ENCODE results near the gene GMPPB. TPM values are rescaled to one million over a fixed set of nuclear protein-coding genes. Genes with fewer than 3 reads are reported as not detected.
A peak's percentile ranks its signal among the peaks of the same experiment; 100 is the strongest.
"Not testable (repeated sequence)": the region's sequence is repeated elsewhere in the genome, so short reads cannot be mapped to it uniquely, and the experiment has no call there.

GMPPB gene
- total RNA-seq, 1 donor from 2014 or later = 48.0 TPM

- Mint-ChIP-seq H3K27me3 (ENCODE audit: low read depth) (no peaks in the 10 kb centered on the region), H3K27ac (no peak overlapping the region), H3K9me3 (no peaks in the 10 kb centered on the region), H3K36me3 (ENCODE audit: low read depth) (peaks cover 18% of the 10 kb centered on the region), H3K4me3 (ENCODE audit: low read depth) (no peak overlapping the region), H3K4me1 (ENCODE audit: low read depth) (no peaks in the 10 kb centered on the region)
- DNase-seq (ENCODE audit: low spot score) = no peak
- intact Hi-C loops (cut with micrococcal nuclease) = loop anchor here (1.0 to 2.0 kb wide), 2 partner anchors 15 to 135 kb away; partner anchors contain the start of gene AMIGO3
Measured at GRCh38 chr3:49703956-49704355, 19.8 kb downstream of the GMPPB start.

- no peaks in the 10 kb centered on the region for H3K9me3 Mint-ChIP-seq
- H3K4me3 Mint-ChIP-seq (ENCODE audit: low read depth) = no peak overlapping the region
- H3K27ac Mint-ChIP-seq = no peak overlapping the region
- DNase-seq (ENCODE audit: low spot score) = peak; percentile 56
- H3K27me3 Mint-ChIP-seq (ENCODE audit: low read depth) = no peaks in the 10 kb centered on the region
- no peaks in the 10 kb centered on the region for H3K4me1 Mint-ChIP-seq (ENCODE audit: low read depth)
- H3K36me3 Mint-ChIP-seq (ENCODE audit: low read depth) = peaks cover 18% of the 10 kb centered on the region
- intact Hi-C loops (cut with micrococcal nuclease) = loop anchor here (1.0 to 2.0 kb wide), 2 partner anchors 15 to 136 kb away; partner anchors contain the start of gene AMIGO3
Measured at GRCh38 chr3:49703443-49703927, 20.3 kb downstream of the GMPPB start.

- Mint-ChIP-seq H3K4me3 (ENCODE audit: low read depth) (no peak overlapping the region), H3K36me3 (ENCODE audit: low read depth) (peaks cover 16% of the 10 kb centered on the region), H3K27ac (no peak overlapping the region), H3K4me1 (ENCODE audit: low read depth) (no peaks in the 10 kb centered on the region), H3K9me3 (no peaks in the 10 kb centered on the region), H3K27me3 (ENCODE audit: low read depth) (no peaks in the 10 kb centered on the region)
- DNase-seq (ENCODE audit: low spot score) = no peak
- intact Hi-C loops (cut with micrococcal nuclease) = loop anchor here (1.0 to 2.0 kb wide), 2 partner anchors 16 to 137 kb away; partner anchors contain the start of gene AMIGO3
Measured at GRCh38 chr3:49702672-49703071, 21.1 kb downstream of the GMPPB start.

- no peaks in the 10 kb centered on the region for H3K9me3 Mint-ChIP-seq
- DNase-seq (ENCODE audit: low spot score) = no peak
- H3K4me3 Mint-ChIP-seq (ENCODE audit: low read depth) = no peak overlapping the region
- H3K36me3 Mint-ChIP-seq (ENCODE audit: low read depth) = peaks cover 8% of the 10 kb centered on the region
- intact Hi-C loops (cut with micrococcal nuclease) = loop anchor here (2.0 kb wide), 1 partner anchor 17 kb away; the partner anchor contains the start of gene AMIGO3
- no peak overlapping the region for H3K27ac Mint-ChIP-seq
- H3K4me1 Mint-ChIP-seq (ENCODE audit: low read depth) = no peaks in the 10 kb centered on the region
- H3K27me3 Mint-ChIP-seq (ENCODE audit: low read depth) = no peaks in the 10 kb centered on the region
Measured at GRCh38 chr3:49701388-49702077, 22.2 kb downstream of the GMPPB start.

- Mint-ChIP-seq H3K27ac (no peak overlapping the region), H3K9me3 (no peaks in the 10 kb centered on the region), H3K4me1 (ENCODE audit: low read depth) (no peaks in the 10 kb centered on the region), H3K4me3 (ENCODE audit: low read depth) (no peak overlapping the region), H3K27me3 (ENCODE audit: low read depth) (no peaks in the 10 kb centered on the region), H3K36me3 (ENCODE audit: low read depth) (peaks cover 8% of the 10 kb centered on the region)
- DNase-seq (ENCODE audit: low spot score) = no peak
- intact Hi-C loops (cut with micrococcal nuclease) = no loop called here
Measured at GRCh38 chr3:49700453-49701128, 23.2 kb downstream of the GMPPB start.

- Mint-ChIP-seq H3K4me3 (ENCODE audit: low read depth) (no peak overlapping the region), H3K27me3 (ENCODE audit: low read depth) (no peaks in the 10 kb centered on the region), H3K36me3 (ENCODE audit: low read depth) (peaks cover 8% of the 10 kb centered on the region), H3K4me1 (ENCODE audit: low read depth) (no peaks in the 10 kb centered on the region), H3K27ac (no peak overlapping the region), H3K9me3 (no peaks in the 10 kb centered on the region)
- DNase-seq (ENCODE audit: low spot score) = no peak
- intact Hi-C loops (cut with micrococcal nuclease) = no loop called here
Measured at GRCh38 chr3:49700014-49700413, 23.7 kb downstream of the GMPPB start.

- H3K9me3 Mint-ChIP-seq = no peaks in the 10 kb centered on the region
- H3K36me3 Mint-ChIP-seq (ENCODE audit: low read depth) = peaks cover 8% of the 10 kb centered on the region
- intact Hi-C loops (cut with micrococcal nuclease) = no loop called here
- H3K27me3 Mint-ChIP-seq (ENCODE audit: low read depth) = no peaks in the 10 kb centered on the region
- H3K4me3 Mint-ChIP-seq (ENCODE audit: low read depth) = no peak overlapping the region
- H3K27ac Mint-ChIP-seq = no peak overlapping the region
- no peaks in the 10 kb centered on the region for H3K4me1 Mint-ChIP-seq (ENCODE audit: low read depth)
- DNase-seq (ENCODE audit: low spot score) = no peak
Measured at GRCh38 chr3:49699281-49699979, 24.3 kb downstream of the GMPPB start.

- H3K4me1 Mint-ChIP-seq (ENCODE audit: low read depth); DNase-seq (ENCODE audit: low spot score); intact Hi-C loops (cut with micrococcal nuclease); H3K4me3 Mint-ChIP-seq (ENCODE audit: low read depth); H3K36me3 Mint-ChIP-seq (ENCODE audit: low read depth); H3K27ac Mint-ChIP-seq; H3K27me3 Mint-ChIP-seq (ENCODE audit: low read depth); H3K9me3 Mint-ChIP-seq: not testable (repeated sequence)
Measured at GRCh38 chr3:49695350-49696015, 28.3 kb downstream of the GMPPB start.

- H3K36me3 Mint-ChIP-seq (ENCODE audit: low read depth); H3K4me3 Mint-ChIP-seq (ENCODE audit: low read depth); intact Hi-C loops (cut with micrococcal nuclease); DNase-seq (ENCODE audit: low spot score); H3K27me3 Mint-ChIP-seq (ENCODE audit: low read depth); H3K27ac Mint-ChIP-seq; H3K9me3 Mint-ChIP-seq: not testable (repeated sequence)
- H3K4me1 Mint-ChIP-seq (ENCODE audit: low read depth) = peaks cover 15% of the 10 kb centered on the region
Measured at GRCh38 chr3:49694409-49695070, 29.2 kb downstream of the GMPPB start.

- H3K36me3 Mint-ChIP-seq (ENCODE audit: low read depth); H3K27me3 Mint-ChIP-seq (ENCODE audit: low read depth); H3K27ac Mint-ChIP-seq; H3K4me3 Mint-ChIP-seq (ENCODE audit: low read depth); H3K9me3 Mint-ChIP-seq; intact Hi-C loops (cut with micrococcal nuclease); DNase-seq (ENCODE audit: low spot score): not testable (repeated sequence)
- peaks cover 18% of the 10 kb centered on the region for H3K4me1 Mint-ChIP-seq (ENCODE audit: low read depth)
Measured at GRCh38 chr3:49691481-49691880, 32.3 kb downstream of the GMPPB start.

GRCh38 chr3:49690856-49691255 is 32.9 kb downstream of the GMPPB start:
- intact Hi-C loops (cut with micrococcal nuclease); H3K9me3 Mint-ChIP-seq; H3K27me3 Mint-ChIP-seq (ENCODE audit: low read depth); H3K36me3 Mint-ChIP-seq (ENCODE audit: low read depth); DNase-seq (ENCODE audit: low spot score); H3K27ac Mint-ChIP-seq: not testable (repeated sequence)
- Mint-ChIP-seq H3K4me3 (ENCODE audit: low read depth) (peak overlapping the region; percentile 96), H3K4me1 (ENCODE audit: low read depth) (peaks cover 18% of the 10 kb centered on the region)
